HG02678 (cell line): ENCODE measurements around the gene FHOD3.
"Not testable (repeated sequence)": the region's sequence is repeated elsewhere in the genome, so short reads cannot be mapped to it uniquely, and the experiment has no call there.

Experiments
- ATAC-seq: cut with Tn5 transposase; IDR thresholded peaks from one replicate; pipeline ENCODE4 v1.9.1; 2021; ENCODE audit warnings: mild to moderate bottlenecking, moderate library complexity; ENCODE audit not compliant: unreplicated experiment

The FHOD3 gene

DNA sequence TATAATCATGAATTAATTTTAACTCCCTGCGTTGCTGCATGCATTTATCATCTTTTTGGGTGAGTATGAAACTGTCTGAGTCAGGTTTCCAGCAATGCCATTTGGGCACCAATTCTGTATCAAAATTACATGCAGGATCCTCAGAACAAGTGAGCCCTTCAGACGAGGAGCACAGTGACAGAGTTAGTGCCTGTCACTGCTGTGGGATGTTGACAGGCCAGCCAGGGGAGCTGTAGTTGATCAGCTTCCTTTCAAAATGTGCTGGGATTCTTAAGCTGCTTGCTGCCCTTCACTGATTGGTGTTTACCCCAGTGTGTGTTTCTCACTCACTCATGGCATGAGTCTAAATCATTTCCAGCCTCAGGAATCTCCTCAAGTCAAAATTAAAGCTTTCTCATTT lies 422.1 kb downstream of the FHOD3 start:
- no peak for ATAC-seq

DNA sequence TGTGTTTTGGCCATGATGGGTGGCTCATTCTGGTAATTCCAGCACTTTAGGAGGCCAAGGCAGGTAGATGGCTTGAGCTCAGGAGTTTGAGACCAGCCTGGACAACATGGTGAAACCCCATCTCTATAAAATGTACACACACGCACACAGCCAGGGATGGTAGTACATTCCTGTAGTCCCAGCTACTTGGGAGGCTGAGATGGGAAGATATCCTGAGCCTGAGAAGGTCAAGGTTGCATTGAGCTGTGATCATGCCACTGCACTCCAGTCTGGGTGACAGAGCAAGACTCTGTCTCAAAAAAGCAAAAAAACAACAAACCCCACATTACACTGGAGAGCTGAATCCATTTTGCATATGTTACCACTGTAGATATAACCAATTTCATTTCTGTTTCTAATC lies 423.8 kb downstream of the FHOD3 start:
- not testable (repeated sequence) for ATAC-seq

DNA sequence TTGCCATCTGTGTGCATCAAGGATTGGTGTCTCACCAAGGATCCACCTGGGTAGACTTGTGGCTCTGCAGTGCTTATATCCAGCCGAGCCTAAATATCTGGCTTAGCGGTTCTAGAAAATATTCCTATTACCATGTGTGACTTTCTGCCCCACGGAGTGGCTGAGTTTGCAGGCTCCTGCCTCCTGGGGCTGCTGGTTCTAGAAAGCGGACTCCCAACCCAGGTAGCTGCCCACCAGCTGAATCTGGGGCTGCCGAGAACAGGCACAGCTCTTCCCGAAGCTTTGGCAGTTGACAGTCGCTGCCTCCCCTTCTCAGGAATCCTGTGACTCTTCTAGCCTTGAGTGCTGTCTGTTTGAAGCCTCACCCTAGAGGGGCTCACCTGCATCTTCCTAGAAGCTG lies 426.7 kb downstream of the FHOD3 start:
- ATAC-seq, result no peak

DNA sequence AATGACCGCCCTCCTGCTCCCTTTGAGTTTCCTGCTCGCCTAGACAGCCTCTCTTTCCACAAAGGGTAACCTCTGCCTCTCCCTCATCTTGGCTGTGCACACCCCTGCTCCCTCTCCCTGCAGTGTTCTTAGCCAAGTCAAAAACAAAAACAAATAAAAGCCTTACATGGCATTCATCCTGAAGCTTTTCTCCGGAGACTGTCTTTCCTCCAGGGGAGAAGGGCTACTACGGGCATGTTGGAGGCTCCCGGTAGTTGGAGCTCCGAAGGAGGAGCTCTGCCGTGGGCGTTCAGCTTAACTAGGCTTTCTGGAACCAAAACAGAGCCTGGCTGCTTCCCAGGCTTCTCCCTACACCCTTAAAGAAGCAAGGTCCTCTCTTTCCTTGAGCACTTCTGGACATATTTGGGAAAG lies 427.1 kb downstream of the FHOD3 start:
- no peak for ATAC-seq

DNA sequence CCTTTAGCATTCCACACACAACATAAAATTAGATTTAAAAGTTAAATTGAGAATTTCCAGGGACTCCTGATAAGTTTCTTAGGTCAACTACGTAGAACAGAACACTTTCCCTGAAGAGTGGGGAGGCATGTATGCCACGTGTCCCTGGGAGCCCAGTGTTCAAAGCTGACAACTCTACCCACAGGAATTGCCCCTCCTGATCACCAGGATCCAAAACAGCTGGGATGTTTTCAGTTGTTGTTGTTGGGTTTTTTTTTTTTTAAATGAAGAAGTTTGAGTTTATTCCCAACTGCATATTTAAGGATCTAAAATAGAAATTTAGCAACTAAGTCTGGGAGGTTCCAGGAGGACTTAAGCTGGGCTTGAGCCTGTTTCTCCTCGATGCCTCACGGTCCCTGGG lies 430.8 kb downstream of the FHOD3 start:
- no peak for ATAC-seq

DNA sequence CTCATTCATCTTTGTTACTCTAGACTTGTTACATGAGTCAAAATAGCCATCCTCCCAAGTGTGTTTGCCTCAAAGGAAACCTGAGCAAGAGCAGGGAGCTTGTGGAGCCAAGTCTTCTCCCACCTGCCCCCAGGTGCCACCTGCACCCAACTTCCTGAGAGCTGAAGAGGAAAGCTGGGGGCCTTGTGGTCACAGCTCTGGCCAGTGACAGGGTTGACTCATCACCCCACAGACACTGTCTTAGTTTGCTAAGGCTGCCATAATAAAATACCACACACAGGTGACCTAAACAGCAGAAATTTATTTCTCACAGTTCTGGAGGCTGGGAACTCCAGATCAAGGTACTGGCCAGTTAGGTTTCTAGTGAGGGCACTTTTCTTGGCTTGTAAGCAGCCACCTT lies 431.7 kb downstream of the FHOD3 start:
- peak; percentile 53 for ATAC-seq

DNA sequence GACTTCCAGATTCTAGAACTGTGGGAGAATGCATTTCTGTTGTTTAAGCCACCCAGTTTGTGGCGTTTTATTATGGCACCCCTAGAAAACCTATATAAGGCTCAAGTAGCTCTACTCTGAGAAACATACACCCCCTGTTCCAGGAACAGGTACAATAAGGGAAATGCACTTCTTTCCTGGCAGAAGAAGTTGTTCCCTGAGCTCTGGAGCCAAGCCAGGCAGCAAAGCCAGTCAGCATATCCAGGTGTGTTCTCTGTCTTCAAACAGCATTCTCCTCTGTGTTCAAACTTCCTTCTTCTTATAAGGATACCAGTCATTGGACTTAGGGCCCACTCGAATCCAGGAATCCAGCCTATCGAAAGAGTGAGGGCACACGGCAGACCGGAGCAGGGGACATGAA lies 434.8 kb downstream of the FHOD3 start:
- no peak for ATAC-seq

DNA sequence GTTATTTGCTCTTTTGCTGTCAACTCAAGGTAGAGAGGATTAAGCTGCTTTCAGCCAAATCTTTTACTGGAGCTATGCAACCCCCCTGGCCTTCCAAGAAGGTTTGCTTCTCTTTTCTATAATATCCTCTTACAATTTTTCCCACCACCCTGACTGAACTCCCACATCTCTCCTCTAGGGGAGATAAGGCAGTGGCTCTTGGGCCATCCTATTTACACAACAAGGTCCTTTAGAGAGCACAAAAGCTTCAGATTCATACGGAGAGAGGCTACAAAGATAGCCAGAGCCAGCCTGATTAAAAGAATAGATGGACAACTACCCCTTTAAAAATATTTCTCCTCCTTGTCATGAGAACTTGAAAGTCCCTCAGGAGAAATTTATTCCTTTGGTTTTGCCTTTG lies 435.6 kb downstream of the FHOD3 start:
- no peak for ATAC-seq

DNA sequence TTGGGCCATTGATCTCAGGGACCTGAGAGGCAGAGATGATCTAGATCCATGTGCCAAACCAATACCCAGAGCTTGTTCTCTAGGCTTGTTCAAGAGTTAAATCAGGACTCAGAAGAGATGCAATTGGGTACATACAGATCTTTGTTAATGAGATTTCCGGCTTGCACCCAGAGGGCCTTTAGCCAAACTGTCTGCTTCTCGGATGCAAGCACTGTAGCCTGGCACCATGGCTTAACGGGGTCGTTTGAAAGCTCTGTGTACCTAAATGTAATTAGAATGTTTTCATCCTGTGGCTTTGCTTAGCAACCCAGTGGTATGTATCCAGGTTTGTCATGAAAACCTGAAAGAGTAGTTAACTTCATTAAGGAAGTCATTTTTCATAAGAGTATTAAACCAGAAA lies 437.1 kb downstream of the FHOD3 start:
- ATAC-seq, result no peak

DNA sequence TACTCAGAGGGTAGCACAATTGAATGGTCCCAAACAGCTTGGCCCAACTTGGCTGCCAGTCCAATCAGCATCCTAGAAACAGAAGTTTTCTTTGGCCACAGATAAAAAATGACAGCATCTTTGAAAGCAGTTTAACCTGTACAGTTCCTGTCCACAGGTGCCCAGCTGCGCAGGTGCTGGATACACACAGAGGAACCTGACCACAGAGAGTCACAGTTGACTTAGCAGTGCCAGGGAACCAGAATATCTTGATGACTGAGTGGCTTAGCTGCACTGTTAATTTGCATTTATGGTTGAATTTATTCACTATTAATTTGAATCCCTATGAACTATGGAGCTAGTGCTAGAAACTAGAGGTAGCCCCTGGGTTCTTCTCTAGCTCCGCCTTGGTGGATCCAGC lies 437.6 kb downstream of the FHOD3 start:
- ATAC-seq, result no peak

DNA sequence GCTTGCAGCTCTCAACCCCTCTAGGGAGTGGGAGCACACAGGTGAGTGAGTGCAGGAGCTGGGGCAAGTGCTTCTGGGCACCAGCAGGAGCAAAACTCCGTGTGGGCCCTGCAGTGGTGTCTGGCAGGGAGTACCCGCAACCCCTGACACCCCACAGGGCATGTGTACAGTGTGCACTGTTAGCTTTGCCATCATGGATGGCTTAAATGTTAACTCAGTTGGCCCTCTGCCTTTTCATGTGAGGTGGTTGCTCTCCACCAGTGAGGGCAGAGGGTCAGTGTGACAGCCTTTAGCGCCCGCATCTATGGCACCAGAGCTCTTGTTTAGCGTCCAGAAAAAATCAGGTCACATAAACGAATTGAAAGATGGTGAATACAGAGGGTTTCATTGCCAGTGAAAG lies 438.6 kb downstream of the FHOD3 start:
- no peak for ATAC-seq

DNA sequence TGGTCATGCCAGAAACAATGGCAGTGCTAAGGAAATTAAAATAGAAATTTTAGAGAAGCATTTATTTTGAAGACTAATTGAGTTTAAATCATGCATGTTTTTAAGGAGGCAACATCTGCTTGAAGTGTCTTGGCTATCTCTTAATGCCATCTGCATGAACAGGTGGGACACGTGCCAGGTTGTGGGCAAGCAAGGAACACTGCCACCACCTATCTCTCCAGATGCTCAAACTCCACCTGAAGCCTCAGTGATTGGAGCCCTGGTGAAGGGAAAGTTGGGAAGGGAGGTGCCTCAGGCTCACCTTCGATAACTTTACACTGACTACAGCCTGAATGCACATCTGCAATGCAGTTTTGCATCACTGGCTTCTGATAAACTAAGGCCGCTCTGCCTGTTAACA lies 439.8 kb downstream of the FHOD3 start:
- no peak for ATAC-seq

DNA sequence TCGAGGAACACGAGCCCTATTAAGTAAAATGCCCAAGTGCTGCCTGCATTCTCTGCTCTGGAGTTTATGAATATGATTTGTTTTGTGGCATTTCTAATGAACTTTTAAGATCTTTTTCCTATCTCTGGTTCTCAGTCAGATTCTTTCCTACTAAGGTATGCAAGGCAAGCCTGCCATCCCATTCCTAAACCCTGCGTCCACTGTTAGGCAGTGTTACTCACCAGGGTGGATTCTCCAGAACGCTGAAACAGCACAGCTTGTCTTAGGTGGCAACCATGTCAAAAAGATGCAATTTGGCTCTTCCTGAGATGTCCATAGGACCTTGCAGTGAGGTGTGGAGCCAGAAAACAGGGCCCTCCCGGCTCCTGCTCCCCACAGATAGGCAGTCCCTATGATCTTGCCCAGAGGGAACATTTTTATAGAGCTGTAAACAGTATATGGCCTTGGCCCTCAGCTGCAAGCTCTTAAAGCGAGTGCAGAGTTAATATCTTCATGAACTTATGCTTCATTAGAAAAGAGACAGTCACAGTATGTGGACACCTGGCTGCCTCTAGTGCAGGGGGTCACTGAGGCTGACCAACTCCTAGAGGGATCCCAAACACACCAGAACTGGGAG lies 446.9 kb downstream of the FHOD3 start:
- ATAC-seq, result no peak

DNA sequence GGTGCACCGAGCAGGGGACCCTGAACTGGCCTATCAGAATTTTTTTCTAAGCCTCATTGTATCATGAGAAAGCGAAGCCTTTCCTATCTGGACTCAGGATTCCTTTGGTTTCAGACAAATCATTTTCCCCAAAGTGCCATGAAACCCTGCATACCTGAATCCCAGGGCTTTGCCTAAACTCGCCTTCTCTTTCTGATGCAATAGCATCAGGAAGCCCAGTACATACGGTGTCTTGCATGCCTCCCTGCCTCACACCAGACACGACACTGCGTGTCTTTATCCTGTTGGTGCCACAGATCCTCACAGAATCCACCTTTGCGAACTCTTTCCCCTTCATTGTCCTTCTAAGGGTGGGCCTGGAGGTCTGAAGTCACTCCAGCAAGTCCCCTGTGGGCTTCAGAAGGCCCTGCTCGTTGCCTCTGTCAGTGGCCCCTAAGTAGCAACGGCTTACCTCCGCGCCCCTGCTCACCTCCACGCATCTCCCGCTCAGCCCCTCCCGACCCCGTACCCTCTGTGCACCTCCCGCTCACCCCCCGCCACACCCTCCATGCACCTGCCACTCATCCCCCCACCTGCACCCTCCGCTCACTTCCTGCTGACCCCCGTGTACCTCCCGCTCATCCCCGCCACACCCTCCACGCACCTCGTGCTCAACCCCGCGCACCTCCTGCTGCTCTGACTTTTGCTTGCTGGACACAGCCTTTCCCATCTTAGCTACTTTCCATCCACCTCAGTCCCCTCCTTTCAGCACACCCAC lies 447.9 kb downstream of the FHOD3 start:
- no peak for ATAC-seq

DNA sequence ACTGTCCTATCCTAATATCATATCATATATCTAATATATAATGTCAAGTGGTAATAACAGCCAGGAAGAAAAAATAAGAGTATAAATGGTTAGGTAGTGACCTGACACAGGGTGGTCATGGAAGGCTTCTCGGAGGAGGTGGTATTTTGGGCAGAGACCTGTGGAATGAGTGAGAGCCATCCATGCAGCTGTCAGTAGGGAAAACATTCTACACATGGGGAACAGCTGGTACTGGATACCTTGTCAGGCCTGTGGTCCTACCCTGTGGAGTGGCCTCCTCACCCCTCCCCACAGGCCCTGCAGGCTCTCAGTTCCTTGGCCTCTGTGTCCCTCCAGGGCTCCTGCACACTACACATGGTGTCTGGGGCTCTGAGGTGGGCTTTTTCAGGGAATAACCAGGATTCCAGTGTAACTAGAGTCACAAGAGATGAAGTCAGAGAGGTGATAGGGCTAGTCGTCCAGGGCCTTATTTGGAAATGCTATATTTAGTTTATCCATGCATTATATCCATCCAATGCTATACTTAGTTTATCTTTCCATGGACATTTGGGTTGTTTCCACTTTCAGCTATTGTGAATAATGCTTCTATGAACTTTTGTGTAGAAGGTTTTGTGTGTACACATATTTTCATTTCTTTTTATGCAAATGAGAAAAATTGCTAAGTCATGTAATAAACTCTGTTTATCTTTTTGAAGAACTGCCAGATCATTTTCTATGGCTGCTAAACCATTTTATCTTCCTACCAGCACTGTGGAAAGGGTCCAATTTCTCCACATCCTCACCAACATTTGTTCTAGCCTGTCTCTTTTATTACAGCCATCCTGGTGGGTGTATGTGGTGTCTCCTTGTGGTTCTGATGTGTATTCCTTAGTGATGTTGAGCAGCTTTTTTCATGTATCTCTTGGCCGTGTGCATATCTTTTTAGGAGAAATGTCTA lies 455.7 kb downstream of the FHOD3 start:
- ATAC-seq, result no peak

DNA sequence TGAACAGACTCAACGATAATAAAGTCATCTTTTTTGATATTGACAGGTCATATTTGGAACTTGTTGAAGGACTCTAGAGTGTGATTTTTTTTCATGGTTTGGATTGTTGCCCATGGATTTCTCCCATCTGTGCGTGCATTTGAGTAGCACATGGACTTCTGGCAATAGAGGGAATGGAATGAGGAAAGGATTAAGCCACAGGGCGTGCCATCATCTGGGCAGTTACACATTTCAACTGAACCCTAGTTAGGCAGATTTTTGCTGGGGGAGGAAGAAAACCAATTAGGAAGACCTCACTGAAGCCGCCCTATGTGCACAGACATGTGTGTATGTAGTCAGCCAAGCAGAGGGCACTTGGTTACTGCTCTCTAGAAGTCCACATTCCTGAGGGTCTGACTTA lies 458.7 kb downstream of the FHOD3 start:
- no peak for ATAC-seq

DNA sequence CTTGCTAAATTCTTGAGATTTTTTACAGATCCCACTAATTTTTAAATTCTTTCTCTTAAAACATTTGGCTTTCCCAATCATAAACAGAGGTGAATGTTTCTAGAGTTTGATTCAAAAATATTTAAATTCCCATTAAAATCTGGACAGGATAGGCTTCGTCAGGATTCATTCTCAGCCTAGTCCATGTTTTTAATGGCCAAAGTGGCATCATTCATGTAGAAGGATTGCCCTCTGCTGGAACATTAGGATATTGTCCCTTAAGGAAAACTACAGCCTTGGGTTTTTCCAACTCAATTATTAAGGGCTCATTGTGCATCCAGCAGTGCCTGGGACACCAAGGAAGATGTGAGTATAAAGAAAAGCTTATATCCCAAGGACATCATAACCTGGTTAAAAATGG lies 459.6 kb downstream of the FHOD3 start:
- no peak for ATAC-seq

DNA sequence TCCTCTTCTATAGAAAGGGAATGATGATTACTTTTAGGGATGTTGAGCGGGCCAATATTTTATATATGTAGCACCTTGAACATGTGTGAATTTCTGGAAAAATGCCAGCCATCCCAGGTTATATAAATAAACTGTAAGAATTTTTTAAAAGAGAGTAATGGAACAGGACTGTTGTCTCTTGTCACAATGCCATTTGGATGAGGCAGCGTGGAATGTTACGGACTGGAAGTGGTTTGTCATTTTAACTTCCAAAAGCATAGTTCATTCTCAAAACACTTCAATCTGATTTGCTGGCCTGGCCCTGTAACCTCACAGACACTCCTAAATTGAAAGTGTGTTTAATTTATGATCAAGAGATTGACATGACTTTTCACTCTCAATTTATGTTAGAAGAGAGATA lies 460.5 kb downstream of the FHOD3 start:
- no peak for ATAC-seq

DNA sequence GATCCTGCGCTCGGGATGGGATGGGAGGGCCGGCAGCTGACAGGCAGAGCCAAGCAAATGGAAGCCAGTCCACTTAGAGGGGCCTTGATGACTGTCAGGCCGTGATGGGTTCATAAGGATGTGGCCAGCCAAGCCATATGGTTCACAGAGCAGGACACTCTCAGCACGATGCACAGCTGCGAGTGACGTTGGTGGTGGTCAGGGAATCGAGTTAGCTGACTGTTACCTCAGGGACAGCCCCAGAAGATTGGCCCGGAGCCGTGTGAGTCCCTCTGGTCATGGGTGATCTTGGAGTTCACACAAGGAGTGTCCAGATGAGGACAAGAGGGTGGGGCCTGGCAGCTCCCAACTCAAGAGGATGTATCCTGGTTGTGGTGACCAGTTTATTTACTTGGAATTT lies 461.1 kb downstream of the FHOD3 start:
- ATAC-seq, result no peak

DNA sequence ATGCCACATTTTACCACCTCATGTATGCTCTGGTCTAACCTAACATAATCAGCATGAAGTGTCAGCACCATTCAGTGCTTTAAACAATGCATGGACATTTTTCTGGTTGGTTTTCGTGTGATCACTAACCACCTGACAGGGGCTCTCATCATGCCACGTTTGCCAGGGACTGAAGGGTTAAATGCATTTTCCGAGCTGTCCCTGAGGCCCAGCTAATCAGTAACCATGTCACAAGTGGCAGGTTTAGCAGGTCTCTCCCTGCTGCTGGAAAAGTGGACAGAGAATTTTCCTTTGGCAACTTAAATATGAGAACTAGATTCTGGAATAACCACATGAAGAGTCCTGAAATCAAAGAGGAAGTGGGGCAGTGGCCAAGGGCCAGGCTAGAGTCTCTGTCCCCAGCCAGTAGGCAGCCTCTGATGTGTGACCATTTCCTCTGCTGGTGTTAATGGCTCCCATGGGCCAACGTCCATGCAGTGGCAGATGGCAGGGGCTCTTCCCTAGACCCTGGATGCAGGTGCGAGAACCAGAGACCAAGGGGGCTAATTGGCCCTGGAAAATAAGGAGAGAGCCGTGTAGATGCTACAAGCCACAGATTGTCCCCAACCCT lies 461.8 kb downstream of the FHOD3 start:
- no peak for ATAC-seq

DNA sequence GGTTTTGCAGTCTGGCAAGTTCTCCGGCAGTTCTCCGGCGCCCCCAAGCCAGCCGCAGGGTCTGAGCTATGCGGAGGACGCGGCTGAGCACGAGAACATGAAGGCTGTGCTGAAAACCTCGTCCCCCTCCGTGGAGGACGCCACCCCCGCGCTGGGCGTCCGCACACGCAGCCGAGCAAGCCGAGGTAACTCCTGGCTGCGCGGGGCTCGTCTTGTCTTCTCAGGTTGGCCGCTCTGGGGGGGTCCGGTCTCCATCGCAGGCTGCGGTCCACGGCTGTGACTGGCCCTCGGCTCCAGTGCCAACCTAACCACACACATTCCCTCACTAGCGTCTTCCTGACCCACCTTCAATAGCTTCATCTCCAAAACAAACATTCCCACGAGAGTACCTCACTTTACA lies 463.1 kb downstream of the FHOD3 start:
- no peak for ATAC-seq
